GM18858 (cell line): ENCODE measurements around the gene RRAD.

ENCODE experiments used
- ATAC-seq: cut with Tn5 transposase; IDR thresholded peaks from one replicate; pipeline ENCODE4 v1.9.1; 2021; ENCODE audit not compliant: unreplicated experiment

RRAD gene

DNA sequence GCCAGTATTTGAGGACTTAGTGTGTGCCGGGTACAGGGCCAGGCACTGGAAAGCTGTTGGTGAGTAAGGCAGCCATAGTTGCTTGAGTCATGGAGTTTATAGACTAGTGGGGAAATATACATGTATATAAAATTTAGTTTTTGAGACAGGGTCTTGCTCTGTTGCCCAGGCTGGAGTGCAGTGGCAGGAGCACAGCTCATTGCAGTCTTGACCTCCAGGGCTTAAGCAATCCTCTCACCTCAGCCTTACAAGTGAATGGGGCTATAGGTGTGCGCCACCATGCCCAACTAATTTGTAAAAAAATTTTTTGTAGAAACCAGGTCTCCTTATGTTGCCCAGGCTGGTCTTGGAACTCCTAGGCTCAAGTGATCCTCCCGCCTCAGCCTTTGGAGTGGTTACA is 42.6 kb downstream of the RRAD start:
- ATAC-seq, result no peak

GRCh38 chr16:66881964-66882508 is 43.3 kb downstream of the RRAD start:
- no peak for ATAC-seq

DNA sequence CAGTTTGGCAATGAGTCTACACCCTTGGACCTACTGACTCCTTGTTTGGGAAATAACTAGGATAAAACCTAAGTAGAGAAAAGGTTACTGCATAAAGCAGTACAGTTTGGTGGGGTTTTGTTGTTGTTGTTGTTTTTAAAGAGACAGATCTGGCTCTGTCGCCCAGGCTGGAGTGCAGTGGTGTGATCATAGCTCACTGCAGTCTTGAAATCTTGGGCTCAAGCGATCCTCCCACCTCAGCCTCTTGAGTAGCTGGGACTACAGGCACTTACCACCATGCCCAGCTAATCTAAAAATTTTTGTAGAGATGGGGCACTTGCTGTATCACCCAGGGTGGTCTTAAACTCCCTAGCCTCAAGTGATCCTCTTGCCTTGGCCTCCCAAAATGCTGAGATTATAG is 43.8 kb downstream of the RRAD start:
- no peak for ATAC-seq

DNA sequence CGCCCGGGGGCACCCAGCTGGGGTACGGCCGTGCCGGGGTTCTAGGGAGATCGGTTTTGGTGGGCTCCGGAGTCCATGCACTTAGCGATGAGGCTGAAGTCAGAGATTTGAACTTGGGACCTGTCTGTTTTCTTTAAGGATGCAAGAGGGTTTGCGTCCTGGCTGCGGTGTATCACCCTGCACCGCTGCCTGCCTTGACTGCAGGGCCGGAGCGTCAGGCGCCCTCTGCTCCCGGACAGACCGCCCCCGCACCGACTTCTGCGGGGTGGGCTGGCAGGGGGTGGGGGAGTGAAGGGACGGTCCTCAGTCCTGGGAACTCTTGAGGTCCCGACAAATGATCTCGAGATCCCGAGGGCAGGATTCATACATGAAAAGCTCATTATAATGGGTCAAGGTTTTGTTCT is 44.3 kb downstream of the RRAD start:
- ATAC-seq, result no peak

DNA sequence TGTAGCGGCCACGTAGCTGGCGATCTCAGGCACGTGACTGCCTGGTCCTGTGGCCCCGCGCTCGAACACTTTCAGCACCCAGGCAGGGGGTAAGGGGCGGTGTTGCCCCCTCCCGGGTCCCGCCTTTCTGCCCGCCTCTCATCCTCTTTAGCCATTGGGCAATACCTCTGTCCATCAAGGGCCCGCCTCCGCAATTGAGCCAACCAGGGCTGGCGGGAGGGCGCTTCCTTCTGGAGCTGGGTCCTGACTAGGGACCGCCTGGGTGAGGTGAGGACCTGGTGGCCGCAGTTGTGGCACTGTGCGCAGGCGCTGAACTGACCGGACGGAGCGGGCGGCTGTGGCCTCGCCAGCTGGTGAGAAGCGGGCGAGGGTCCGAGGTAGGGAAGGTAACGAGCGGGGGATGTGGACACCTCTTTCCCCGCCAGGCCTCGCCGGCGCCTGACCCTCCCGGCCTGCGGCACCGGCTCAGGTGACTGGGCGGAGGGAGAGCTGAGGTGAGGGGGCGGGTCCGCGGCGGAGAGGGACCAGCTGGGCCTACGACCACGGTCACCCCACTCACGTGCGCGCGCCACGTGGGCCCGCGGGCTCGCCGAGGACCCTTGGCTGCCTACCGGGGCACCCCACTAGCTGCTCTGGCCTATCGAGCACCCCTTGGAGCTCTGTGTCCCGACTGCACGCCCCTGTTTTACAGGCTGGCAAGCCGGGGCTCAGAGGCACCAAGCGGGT is 44.9 kb downstream of the RRAD start, which contains the start of gene PDP2:
Gene PDP2, plus strand, starts transcription at position 228 of the 726 bp plus-strand sequence. CDS start 3,770 bp downstream, outside the sequence.
- ATAC-seq, result peak; percentile 86

GRCh38 chr16:66878067-66878466 is 47.3 kb downstream of the RRAD start:
- no peak for ATAC-seq

DNA sequence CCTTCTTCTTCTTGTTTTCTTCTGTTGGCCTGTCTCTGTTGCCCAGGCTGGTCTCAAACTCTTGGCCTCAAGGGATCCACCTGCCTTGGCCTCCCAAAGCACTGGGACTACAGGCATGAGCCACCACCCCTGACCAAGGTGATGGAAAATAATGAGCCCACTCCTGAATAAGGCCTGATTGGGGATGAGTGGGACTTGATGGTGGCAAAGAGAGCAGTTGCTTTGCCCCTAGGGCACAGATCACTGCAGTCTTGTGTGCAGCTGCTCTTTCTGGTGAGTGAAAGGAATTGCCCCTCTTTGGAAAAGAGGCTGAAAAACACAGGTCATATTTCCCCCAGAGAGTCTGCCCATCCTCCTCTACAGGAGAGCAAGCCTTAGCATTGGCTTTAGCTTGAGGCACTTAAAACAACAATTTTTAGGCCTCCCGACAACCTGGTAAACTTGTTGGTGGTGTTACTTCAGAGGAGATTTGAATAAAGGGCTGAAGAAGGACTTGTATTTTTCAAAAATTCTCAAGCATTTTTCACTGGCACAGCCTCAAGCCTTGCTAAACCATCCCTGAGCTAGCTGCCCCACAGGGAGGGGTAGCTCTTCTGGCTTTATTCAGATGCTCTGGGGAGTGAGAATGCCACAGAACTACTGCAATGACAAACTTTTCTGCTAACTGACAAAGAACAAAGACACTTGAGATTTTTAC is 51.1 kb downstream of the RRAD start:
- ATAC-seq, result no peak

DNA sequence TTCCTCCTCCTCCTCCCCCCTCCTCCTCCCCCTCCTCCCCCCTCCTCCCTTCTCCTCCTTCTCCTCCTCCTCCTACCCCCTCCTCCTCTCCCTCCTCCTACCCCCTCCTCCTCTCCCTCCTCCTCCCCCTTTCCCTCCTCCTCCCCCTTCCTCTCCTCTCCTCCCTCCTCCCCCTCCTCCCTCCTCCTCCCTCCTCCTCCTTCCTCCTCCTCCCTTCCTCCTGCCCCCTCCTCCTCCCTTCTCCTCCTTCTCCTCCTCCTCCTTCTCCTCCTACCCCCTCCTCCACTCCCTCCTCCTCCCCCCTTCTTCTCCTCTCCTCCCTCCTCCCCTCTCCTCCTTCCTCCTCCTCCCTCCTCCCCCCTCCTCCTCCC is 51.7 kb downstream of the RRAD start:
- ATAC-seq, result no peak

GRCh38 chr16:66872943-66873684 is 52.2 kb downstream of the RRAD start:
- ATAC-seq, result peak; percentile 77

- ATAC-seq, result no peak
These were observed 52.8 kb downstream of the RRAD start for GRCh38 chr16:66872559-66872942.

DNA sequence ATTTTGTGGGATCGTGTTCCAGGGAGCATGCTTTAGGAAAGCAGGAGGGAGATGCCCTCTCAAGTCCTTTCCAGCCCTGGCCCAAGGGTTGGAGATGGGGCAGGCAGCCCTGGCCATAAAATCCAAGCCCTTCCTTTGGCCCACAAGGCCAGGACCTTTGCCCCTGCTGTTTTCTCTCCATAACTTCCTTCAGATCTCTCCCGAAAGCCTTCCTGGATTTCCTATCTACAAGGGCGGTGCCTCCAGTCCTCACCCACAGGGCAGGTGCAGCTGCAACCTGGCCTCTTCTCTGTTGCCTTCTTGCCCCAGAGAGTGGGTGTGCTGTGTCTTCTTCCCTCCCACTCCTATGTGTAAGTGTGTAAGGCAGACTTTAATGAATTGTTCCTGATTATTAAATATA is 53.5 kb downstream of the RRAD start:
- no peak for ATAC-seq
